Measurements from ENCODE around the gene FKBP1A. TPM values are rescaled to one million over a fixed set of nuclear protein-coding genes. Genes with fewer than 3 reads are reported as not detected.

The FKBP1A gene
- total RNA-seq, 1 experiment from 2014 or later, result 132 TPM

DNA sequence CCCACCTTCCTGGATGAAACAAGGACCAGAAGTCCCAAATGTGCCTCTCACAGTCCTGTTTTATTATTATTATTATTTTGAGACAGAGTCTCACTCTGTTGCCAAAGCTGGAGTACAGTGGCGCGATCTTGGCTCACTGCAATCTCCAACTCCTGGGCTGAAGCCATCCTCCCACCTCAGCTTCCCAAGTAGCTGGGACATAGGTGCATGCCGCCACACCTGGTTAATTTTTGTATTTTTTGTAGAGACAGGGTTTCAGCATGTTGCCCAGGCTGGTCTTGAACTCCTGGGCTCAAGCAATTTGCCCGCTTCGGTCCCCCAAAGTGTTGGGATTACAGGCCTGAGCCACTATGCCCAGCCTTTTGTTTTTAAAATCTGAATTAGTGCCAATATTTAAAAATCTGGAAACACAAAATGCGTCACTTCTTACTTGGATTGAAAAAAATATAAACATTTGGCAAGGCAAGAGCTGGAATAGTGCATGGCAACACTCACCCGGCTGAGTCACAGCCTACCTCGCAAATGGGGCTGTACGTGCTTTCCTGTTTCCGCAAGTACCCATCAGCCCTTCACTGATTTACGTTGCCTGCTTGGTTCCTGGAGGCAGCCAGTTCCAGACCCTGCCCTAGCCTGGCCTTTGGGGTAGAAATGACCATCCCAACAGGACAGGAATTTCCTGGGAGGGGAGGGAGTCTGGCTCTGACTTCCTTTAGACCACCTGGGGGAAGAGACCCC is 70.2 kb downstream of the FKBP1A start:
- DNase-seq, result no peak
- H3K36me3 ChIP-seq (replicated peaks; ENCODE audit: control insufficient read depth, insufficient read depth, low read length), result no peaks in the 10 kb centered on the region
- H3K4me3 ChIP-seq (ENCODE audit: insufficient read depth, low read depth, low read length), result no peak overlapping the region
- H3K27me3 ChIP-seq (ENCODE audit: control insufficient read depth, insufficient read depth, low read length), result peaks cover 1% of the 10 kb centered on the region; the same call in 1 of the 2 replicates

DNA sequence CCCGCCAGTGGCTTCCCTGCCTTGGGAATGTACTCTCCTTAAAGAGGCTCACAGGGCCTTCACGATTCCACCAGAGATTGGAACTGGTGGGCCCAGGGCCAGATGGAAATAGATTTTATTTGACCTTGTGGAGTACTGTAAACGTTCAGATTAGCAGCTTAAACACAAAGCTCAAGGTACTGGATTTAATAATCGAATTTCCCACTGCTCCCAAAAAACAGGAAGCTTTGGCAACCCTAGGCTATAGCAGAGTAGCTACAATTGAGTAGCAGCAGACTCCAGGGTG is 71.3 kb downstream of the FKBP1A start:
- H3K36me3 ChIP-seq (replicated peaks; ENCODE audit: control insufficient read depth, insufficient read depth, low read length), result no peaks in the 10 kb centered on the region
- H3K4me3 ChIP-seq (ENCODE audit: insufficient read depth, low read depth, low read length), result no peak overlapping the region
- peaks cover 1% of the 10 kb centered on the region; the same call in 1 of the 2 replicates for H3K27me3 ChIP-seq (ENCODE audit: control insufficient read depth, insufficient read depth, low read length)
- no peak for DNase-seq

DNA sequence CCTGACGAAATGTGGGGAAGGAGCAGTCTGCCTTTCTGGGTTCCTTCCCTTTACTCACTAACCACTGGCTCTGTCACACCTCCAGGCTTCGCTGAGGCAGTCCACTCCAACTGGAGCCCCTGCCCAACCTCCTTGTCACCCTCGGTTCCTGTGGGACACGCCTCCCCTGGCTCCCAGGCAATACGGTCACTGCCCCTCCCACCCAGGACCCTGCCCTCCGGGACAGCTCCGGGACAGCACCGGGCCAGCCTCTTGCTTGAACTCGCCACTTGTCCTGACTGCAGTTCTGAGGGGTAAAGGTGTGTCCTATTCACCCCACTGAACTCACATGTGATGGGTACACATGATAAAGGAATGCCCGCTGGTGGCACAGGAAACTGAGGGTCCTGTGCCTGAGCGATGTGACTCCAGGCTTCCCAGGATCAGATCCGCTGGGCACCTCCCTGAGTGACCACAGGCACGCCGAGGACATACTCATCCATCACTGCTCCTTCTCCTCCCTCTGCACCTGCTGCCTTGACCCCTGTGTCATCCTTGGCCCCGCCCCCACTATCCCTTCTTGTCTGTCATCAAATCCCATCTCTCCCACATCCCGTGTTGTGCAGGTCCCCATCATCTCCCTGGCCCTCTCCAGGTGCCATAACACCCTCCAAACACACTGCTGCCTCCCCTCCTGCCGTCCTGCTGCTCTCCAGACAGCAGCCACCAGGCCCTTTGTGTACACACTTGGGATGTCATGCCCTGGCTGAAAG is 71.8 kb downstream of the FKBP1A start:
- Histone ChIP-seq H3K27me3 (ENCODE audit: control insufficient read depth, insufficient read depth, low read length) (peaks cover 1% of the 10 kb centered on the region; the same call in 1 of the 2 replicates), H3K4me3 (ENCODE audit: insufficient read depth, low read depth, low read length) (no peak overlapping the region), H3K36me3 (replicated peaks; ENCODE audit: control insufficient read depth, insufficient read depth, low read length) (no peaks in the 10 kb centered on the region)
- DNase-seq, result no peak

DNA sequence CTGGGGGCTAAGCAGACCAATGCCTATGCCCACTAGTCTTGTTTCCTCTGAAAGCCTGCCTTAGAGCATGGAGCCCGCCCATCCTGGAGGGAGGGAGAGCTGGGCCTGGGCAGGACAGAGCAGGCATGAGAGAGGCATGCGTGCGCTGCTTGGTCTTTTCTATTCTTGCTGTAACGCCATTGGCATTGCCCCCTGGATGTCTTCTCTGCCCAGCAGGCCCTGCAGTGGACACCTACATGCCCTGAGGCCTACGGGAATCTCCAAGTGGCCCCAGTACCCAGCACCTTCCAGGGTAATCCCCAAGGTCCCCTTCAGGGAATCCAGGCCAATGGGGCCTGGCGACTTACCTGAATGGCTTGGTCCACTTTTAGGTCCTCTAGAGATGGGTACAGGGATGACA is 72.8 kb downstream of the FKBP1A start:
- H3K4me3 ChIP-seq (ENCODE audit: insufficient read depth, low read depth, low read length), result no peak overlapping the region
- H3K27me3 ChIP-seq (ENCODE audit: control insufficient read depth, insufficient read depth, low read length), result peaks cover 1% of the 10 kb centered on the region; the same call in 1 of the 2 replicates
- H3K36me3 ChIP-seq (replicated peaks; ENCODE audit: control insufficient read depth, insufficient read depth, low read length), result no peaks in the 10 kb centered on the region
- DNase-seq, result no peak

DNA sequence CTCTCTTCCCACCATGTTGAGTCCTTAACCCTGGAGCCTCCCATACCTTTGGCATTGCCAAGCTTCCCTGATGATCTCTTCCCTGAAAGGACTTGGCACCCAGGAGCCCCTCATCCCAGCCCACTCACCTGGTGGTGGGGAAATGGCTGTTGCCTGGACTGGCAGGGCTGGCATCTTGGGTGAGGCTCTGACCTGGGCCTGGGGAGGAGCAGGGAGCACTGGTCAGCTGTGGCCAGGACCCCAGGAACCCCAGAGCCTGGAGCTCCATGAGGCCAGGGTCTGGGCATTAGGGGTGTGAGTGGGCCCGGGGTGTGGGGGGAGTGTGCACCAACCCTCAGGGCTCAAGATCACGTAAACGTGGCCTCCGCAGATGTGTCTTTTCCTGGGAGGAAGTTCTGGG is 73.4 kb downstream of the FKBP1A start:
- peaks cover 1% of the 10 kb centered on the region; the same call in 1 of the 2 replicates for H3K27me3 ChIP-seq (ENCODE audit: control insufficient read depth, insufficient read depth, low read length)
- H3K36me3 ChIP-seq (replicated peaks; ENCODE audit: control insufficient read depth, insufficient read depth, low read length), result no peaks in the 10 kb centered on the region
- DNase-seq, result no peak
- H3K4me3 ChIP-seq (ENCODE audit: insufficient read depth, low read depth, low read length), result no peak overlapping the region

DNA sequence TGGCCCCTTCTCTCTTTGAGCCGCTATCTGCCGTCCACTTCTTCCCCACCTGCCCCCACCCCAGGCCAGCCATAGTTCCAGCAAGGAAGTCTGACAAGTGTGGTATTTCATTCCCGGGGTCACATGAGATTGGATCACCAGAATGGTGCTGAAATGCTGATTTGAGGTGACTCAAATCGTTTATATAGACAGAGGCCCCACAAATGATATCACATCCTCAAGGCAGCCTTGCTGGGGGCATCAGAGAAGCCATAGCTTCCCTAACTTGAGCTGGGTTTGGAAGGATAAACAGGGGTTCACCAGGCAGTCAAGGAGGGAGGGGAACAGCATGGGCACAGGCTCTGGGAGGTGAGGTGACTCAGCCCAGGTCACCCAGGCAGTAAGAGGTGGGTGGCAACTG is 73.8 kb downstream of the FKBP1A start:
- Histone ChIP-seq H3K4me3 (ENCODE audit: insufficient read depth, low read depth, low read length) (no peak overlapping the region), H3K36me3 (replicated peaks; ENCODE audit: control insufficient read depth, insufficient read depth, low read length) (no peaks in the 10 kb centered on the region), H3K27me3 (ENCODE audit: control insufficient read depth, insufficient read depth, low read length) (peaks cover 1% of the 10 kb centered on the region; the same call in 1 of the 2 replicates)
- no peak for DNase-seq

Other genes starting within 250 kb of the FKBP1A start
- gene TMEM74B, start 208.1 kb downstream of the FKBP1A start, total RNA-seq (2014; rRNA removed; shearing (Covaris generic)), result 4.1 and 5.9 TPM in 2 replicates
- 0.26 TPM in 1 of 2 replicates, not detected in the other for gene C20orf202, start 189.6 kb downstream of the FKBP1A start, total RNA-seq (2014; rRNA removed; shearing (Covaris generic))
- not detected in 2 replicates for gene RAD21L1, start 167.0 kb downstream of the FKBP1A start, total RNA-seq (2014; rRNA removed; shearing (Covaris generic))
- 2.6 and 4.0 TPM in 2 replicates for gene SNPH, start 126.8 kb downstream of the FKBP1A start, total RNA-seq (2014; rRNA removed; shearing (Covaris generic))
- 1.1 and 1.9 TPM in 2 replicates for gene SDCBP2, start 63.9 kb downstream of the FKBP1A start, total RNA-seq (2014; rRNA removed; shearing (Covaris generic))
- 18.9 and 24.2 TPM in 2 replicates for gene NSFL1C, start 73.8 kb upstream of the FKBP1A start, total RNA-seq (2014; rRNA removed; shearing (Covaris generic))
- not detected in 2 replicates for gene SIRPB2, start 98.4 kb upstream of the FKBP1A start, total RNA-seq (2014; rRNA removed; shearing (Covaris generic))
- gene SIRPD, start 164.7 kb upstream of the FKBP1A start, total RNA-seq (2014; rRNA removed; shearing (Covaris generic)), result not detected in 2 replicates
- not detected in 2 replicates for gene SIRPB1, start 227.0 kb upstream of the FKBP1A start, total RNA-seq (2014; rRNA removed; shearing (Covaris generic))